Neural cell (in vitro differentiated cells): ENCODE measurements around the gene MEF2D. TPM values are rescaled to one million over a fixed set of nuclear protein-coding genes. Genes with fewer than 3 reads are reported as not detected.

ENCODE experiments used
- H2AFZ ChIP-seq: fragments of 200-600, 300-800 bp; sonication (generic), shearing (Covaris generic); 2 replicates; pipeline ENCODE4 v1.6.0; 2014; ENCODE audit warnings: low read depth, mild to moderate bottlenecking, antibody characterized with exemption, low read length, moderate library complexity
- H3F3A ChIP-seq: fragments of 200-600 bp; shearing (Covaris generic); 2 replicates; pipeline ENCODE4 v1.6.1; 2016; ENCODE audit warnings: mild to moderate bottlenecking, moderate library complexity, mixed read lengths, antibody characterized with exemption, low read length; ENCODE audit not compliant: insufficient read depth, poor library complexity, severe bottlenecking
- H3K27ac ChIP-seq: fragments of 200-600, 300-800 bp; sonication (generic), shearing (Covaris generic); 2 replicates; pipeline ENCODE4 v1.5.1; 2014; ENCODE audit warnings: mild to moderate bottlenecking, low read length, moderate library complexity
- H3K27me3 ChIP-seq: fragments of 300-800, 200-600 bp; sonication (generic), shearing (Covaris generic); 2 replicates; pipeline ENCODE4 v1.6.0; 2014; ENCODE audit warnings: mild to moderate bottlenecking, low read depth, low read length, moderate library complexity; ENCODE audit not compliant: insufficient read depth
- H3K36me3 ChIP-seq: fragments of 300-800, 200-600 bp; sonication (generic), shearing (Covaris generic); 2 replicates; pipeline ENCODE4 v1.5.1; 2014; ENCODE audit warnings: mild to moderate bottlenecking, antibody characterized with exemption, low read length, moderate library complexity; ENCODE audit not compliant: insufficient read depth
- H3K4me2 ChIP-seq: fragments of 300-800, 200-600 bp; sonication (generic), shearing (Covaris generic); 2 replicates; pipeline ENCODE4 v1.6.0; 2014; ENCODE audit warnings: mild to moderate bottlenecking, low read length
- H3K4me3 ChIP-seq: fragments of 300-800, 200-600 bp; sonication (generic), shearing (Covaris generic); 2 replicates; pipeline ENCODE4 v1.5.1; 2014; ENCODE audit warnings: mild to moderate bottlenecking, low read length, moderate library complexity
- H3K79me2 ChIP-seq: fragments of 200-600 bp; shearing (Covaris generic); replicated peaks from 2 replicates; pipeline ENCODE4 v1.6.0; 2014; ENCODE audit warnings: mild to moderate bottlenecking, low read length, moderate library complexity; ENCODE audit not compliant: insufficient read depth
- H3K9ac ChIP-seq: fragments of 300-800, 200-600 bp; sonication (generic), shearing (Covaris generic); 2 replicates; pipeline ENCODE4 v1.6.1; 2016; ENCODE audit warnings: mild to moderate bottlenecking, low read length, mixed read lengths
- H3K9me2 ChIP-seq: fragments of 200-600 bp; shearing (Covaris generic); 2 replicates; pipeline ENCODE4 v1.6.1; 2016; ENCODE audit warnings: mild to moderate bottlenecking, low read length, mixed read lengths; ENCODE audit not compliant: insufficient read depth
- H3K9me3 ChIP-seq: fragments of 200-600, 300-800 bp; sonication (generic), shearing (Covaris generic); 2 replicates; pipeline ENCODE4 v1.6.1; 2016; ENCODE audit warnings: mild to moderate bottlenecking, mixed run types, low read length, moderate library complexity, mixed read lengths
- H4K20me1 ChIP-seq: fragments of 200-600 bp; shearing (Covaris generic); 2 replicates; pipeline ENCODE4 v1.6.1; 2016; ENCODE audit warnings: mild to moderate bottlenecking, mixed run types; ENCODE audit not compliant: insufficient read depth
- CTCF ChIP-seq: fragments of 450-650 bp; IDR thresholded peaks from 2 replicates; pipeline ENCODE4 v1.5.1; 2014; ENCODE audit warnings: antibody characterized with exemption, mild to moderate bottlenecking, moderate library complexity; ENCODE audit not compliant: poor library complexity, severe bottlenecking
- EP300 ChIP-seq: fragments of 450-650 bp; conservative IDR thresholded peaks from 2 replicates; pipeline ENCODE4 v1.6.1; 2014; ENCODE audit warnings: antibody characterized with exemption, mild to moderate bottlenecking, moderate library complexity; ENCODE audit not compliant: poor library complexity, severe bottlenecking
- EZH2 ChIP-seq: fragments of 200-600, 300-800 bp; shearing (Covaris generic), sonication (generic); IDR thresholded peaks from 2 replicates; pipeline ENCODE4 v1.6.1; 2014; ENCODE audit warnings: antibody characterized with exemption, low read length, borderline replicate concordance, mild to moderate bottlenecking; ENCODE audit not compliant: insufficient read depth, poor library complexity, severe bottlenecking
- MXI1 ChIP-seq: fragments of 450-650 bp; conservative IDR thresholded peaks from 2 replicates; pipeline ENCODE4 v1.6.1; 2014; ENCODE audit warnings: antibody characterized with exemption, mild to moderate bottlenecking; ENCODE audit not compliant: poor library complexity, severe bottlenecking
- POLR2AphosphoS5 ChIP-seq: IDR thresholded peaks from 2 replicates; pipeline ENCODE4 v1.6.1; 2012
- RAD21 ChIP-seq: fragments of 450-650 bp; conservative IDR thresholded peaks from 2 replicates; pipeline ENCODE4 v1.6.1; 2014; ENCODE audit warnings: antibody characterized with exemption, mild to moderate bottlenecking, moderate library complexity
- SMC3 ChIP-seq: fragments of 450-650 bp; conservative IDR thresholded peaks from 2 replicates; pipeline ENCODE4 v1.6.1; 2014; ENCODE audit warnings: antibody characterized with exemption, mild to moderate bottlenecking, moderate library complexity; ENCODE audit not compliant: poor library complexity
- TAF1 ChIP-seq: IDR thresholded peaks from 2 replicates; pipeline ENCODE4 v1.6.1; 2012; ENCODE audit warnings: low read depth
- polyA plus RNA-seq: library from polyadenylated mRNA; depleted of rRNA; stranded (reverse); fragments of >200 nt; gene quantifications from 2 replicates; pipeline ENCODE4 v1.2.3, GENCODE V29; 2014
- TF ChIP-seq, protein P1 (sequence below): IDR thresholded peaks from 2 replicates; pipeline ENCODE4 v1.6.1; 2012; ENCODE audit warnings: borderline replicate concordance

Gene MEF2D
- polyA plus RNA-seq, 1 donor from 2014 or later = 4.7 TPM

DNA sequence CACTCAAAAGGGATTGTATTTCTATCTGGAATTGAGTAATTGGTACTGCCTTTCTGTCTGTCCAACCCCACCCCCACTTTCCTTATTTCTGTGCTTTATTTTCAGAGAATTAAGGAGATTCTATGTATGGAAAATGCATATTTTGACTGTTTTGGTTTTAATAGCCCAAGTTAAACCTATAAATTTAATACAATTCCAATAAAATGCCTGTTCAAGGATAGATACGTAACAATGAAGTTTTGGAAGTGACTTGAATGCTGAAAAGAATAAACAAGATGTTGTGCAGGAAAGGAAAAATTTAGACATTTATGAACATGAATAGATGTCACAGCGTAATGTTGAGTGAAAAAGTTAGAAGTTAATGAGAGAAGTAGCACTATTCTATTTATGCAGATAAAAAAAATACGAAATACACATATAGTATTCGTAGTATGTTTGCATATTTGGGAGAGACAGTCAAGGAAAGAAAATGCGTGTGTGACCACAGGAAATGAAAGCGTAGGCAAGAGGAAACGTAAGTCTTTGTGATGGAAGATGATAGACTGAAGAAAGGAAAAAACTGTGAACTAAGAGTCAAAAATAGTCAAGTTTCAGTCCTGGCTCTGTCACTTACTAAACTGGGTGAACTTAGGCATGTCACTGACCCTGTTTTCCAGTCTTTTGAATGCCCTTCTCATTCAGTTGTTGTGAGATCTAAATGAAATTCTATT, 62.1 kb downstream of the MEF2D start:
- TF ChIP-seq CTCF (no peak), EZH2 (no peak), MXI1 (no peak), EP300 (no peak), SMC3 (no peak)
- H3K27me3 ChIP-seq = peaks cover 95% of the 10 kb centered on the region
- no peaks in the 10 kb centered on the region for H3K9me2 ChIP-seq
- no peak overlapping the region for H3K27ac ChIP-seq
- no peak overlapping the region for H2AFZ ChIP-seq
- H3K4me3 ChIP-seq = no peak overlapping the region
- no peak overlapping the region for H3K4me2 ChIP-seq
- H3K9me3 ChIP-seq = no peaks in the 10 kb centered on the region
- no peaks in the 10 kb centered on the region for H3F3A ChIP-seq
- no peak overlapping the region for H3K9ac ChIP-seq
- H3K79me2 ChIP-seq = no peaks in the 10 kb centered on the region
- no peaks in the 10 kb centered on the region for H4K20me1 ChIP-seq
- no peaks in the 10 kb centered on the region for H3K36me3 ChIP-seq

GRCh38 chr1:156437037-156437867, 63.3 kb downstream of the MEF2D start:
- Histone ChIP-seq H3K9ac (no peak overlapping the region), H3F3A (no peaks in the 10 kb centered on the region), H2AFZ (no peak overlapping the region), H3K27ac (no peak overlapping the region), H3K27me3 (peaks cover 100% of the 10 kb centered on the region), H3K4me2 (no peak overlapping the region), H3K9me2 (no peaks in the 10 kb centered on the region), H3K79me2 (no peaks in the 10 kb centered on the region), H3K36me3 (no peaks in the 10 kb centered on the region), H3K9me3 (no peaks in the 10 kb centered on the region), H4K20me1 (no peaks in the 10 kb centered on the region), H3K4me3 (no peak overlapping the region)
- TF ChIP-seq, protein P1, sequence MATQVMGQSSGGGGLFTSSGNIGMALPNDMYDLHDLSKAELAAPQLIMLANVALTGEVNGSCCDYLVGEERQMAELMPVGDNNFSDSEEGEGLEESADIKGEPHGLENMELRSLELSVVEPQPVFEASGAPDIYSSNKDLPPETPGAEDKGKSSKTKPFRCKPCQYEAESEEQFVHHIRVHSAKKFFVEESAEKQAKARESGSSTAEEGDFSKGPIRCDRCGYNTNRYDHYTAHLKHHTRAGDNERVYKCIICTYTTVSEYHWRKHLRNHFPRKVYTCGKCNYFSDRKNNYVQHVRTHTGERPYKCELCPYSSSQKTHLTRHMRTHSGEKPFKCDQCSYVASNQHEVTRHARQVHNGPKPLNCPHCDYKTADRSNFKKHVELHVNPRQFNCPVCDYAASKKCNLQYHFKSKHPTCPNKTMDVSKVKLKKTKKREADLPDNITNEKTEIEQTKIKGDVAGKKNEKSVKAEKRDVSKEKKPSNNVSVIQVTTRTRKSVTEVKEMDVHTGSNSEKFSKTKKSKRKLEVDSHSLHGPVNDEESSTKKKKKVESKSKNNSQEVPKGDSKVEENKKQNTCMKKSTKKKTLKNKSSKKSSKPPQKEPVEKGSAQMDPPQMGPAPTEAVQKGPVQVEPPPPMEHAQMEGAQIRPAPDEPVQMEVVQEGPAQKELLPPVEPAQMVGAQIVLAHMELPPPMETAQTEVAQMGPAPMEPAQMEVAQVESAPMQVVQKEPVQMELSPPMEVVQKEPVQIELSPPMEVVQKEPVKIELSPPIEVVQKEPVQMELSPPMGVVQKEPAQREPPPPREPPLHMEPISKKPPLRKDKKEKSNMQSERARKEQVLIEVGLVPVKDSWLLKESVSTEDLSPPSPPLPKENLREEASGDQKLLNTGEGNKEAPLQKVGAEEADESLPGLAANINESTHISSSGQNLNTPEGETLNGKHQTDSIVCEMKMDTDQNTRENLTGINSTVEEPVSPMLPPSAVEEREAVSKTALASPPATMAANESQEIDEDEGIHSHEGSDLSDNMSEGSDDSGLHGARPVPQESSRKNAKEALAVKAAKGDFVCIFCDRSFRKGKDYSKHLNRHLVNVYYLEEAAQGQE = no peak
- no peak for TF ChIP-seq POLR2AphosphoS5
- TF ChIP-seq MXI1 = no peak
- TF ChIP-seq RAD21 = no peak
- TF ChIP-seq SMC3 = no peak
- no peak for TF ChIP-seq CTCF
- no peak for TF ChIP-seq TAF1
- TF ChIP-seq EP300 = no peak
- TF ChIP-seq EZH2 = no peak
